LNCaP clone FGC (cell line): ENCODE data around the gene CNGB1.
"Not testable (repeated sequence)": the region's sequence is repeated elsewhere in the genome, so short reads cannot be mapped to it uniquely, and the experiment has no call there.

ENCODE experiments used
- DNase-seq: peaks from one replicate; pipeline ENCODE4 v3.0.0-alpha.2; 2011; ENCODE audit warnings: low read depth
- H3K4me3 ChIP-seq: 2 replicates; pipeline ENCODE4 v1.5.1; 2011; ENCODE audit warnings: mild to moderate bottlenecking, low read depth, low read length, control low read depth
- TF ChIP-seq, protein P1 (sequence below): IDR thresholded peaks from 2 replicates; pipeline ENCODE4 v1.5.1; 2012; ENCODE audit warnings: mild to moderate bottlenecking; ENCODE audit not compliant: control insufficient read depth, insufficient read depth; ENCODE audit errors: extremely low read depth

CNGB1 gene

DNA sequence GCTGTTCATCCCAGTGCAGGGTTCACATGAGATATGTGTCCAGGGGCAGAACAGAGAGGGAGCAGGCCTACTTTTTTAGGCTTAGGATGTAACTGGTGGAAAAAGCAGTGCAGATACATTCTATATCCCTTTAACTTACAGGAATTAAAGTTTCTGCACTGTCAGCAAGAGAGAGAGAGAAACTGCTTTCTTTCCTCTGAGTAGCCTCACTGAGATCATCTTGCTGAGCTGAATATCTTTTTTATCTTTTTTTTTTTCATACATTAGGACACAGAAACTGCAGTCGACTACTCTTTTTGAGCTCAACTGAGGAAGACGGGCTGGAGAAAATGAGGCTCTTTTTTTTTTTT is 50.1 kb downstream of the CNGB1 start:
- TF ChIP-seq, protein P1, sequence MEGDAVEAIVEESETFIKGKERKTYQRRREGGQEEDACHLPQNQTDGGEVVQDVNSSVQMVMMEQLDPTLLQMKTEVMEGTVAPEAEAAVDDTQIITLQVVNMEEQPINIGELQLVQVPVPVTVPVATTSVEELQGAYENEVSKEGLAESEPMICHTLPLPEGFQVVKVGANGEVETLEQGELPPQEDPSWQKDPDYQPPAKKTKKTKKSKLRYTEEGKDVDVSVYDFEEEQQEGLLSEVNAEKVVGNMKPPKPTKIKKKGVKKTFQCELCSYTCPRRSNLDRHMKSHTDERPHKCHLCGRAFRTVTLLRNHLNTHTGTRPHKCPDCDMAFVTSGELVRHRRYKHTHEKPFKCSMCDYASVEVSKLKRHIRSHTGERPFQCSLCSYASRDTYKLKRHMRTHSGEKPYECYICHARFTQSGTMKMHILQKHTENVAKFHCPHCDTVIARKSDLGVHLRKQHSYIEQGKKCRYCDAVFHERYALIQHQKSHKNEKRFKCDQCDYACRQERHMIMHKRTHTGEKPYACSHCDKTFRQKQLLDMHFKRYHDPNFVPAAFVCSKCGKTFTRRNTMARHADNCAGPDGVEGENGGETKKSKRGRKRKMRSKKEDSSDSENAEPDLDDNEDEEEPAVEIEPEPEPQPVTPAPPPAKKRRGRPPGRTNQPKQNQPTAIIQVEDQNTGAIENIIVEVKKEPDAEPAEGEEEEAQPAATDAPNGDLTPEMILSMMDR, result no peak
- H3K4me3 ChIP-seq, result no peak overlapping the region
- no peak for DNase-seq

DNA sequence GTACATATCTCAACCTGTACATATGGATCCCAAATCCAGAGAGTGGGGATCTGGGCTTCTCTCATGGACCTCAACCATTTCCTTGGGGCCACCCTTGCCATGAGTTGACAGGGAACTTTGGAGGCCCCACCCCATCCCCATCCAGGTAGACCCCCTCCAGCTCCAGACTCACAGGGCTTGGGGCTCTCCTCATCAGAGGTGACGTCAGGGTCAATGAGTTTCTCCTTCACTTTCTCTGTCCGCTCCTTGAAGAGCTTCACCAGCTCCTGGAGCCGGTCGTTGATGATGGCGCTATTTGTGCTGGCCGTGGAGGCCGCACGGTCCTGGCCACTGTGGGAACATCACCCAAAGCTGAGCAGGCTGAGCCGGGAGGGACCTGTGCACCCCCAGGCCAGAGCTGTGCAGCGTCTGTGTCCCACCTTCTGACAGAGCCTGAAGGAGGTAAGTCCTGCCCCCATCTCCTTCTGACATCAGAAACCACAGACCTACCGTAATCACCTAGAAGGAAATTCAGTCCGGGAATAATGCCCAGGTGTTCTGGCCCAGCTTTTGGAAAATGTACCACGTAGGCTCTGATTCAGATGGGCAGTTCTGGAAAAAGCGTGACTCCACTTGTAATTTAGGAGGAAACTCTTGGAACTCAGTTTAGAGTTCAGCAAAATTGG is 50.6 kb downstream of the CNGB1 start:
- no peak overlapping the region for H3K4me3 ChIP-seq
- no peak for DNase-seq
- TF ChIP-seq, protein P1, result no peak

DNA sequence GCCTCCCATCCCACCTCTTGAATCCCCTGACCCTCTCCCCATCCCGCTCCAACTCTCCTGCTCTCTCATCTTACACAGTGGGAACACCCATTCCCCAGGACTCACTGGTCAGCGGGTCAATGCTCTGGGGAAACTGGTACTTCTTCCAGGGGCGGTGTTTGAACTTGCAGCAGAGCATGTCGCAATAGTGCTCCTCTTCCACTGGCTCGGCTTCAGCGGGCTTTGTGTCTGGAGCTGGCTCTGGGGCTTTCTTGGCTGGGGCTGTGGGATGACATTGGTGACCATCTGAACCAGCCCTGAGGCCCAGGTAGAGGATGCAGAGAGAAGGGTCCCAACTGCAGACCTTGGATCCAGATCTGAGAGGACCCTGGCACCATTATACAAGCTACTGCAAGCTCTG is 51.9 kb downstream of the CNGB1 start:
- no peak for DNase-seq
- TF ChIP-seq, protein P1, result no peak
- no peak overlapping the region for H3K4me3 ChIP-seq

DNA sequence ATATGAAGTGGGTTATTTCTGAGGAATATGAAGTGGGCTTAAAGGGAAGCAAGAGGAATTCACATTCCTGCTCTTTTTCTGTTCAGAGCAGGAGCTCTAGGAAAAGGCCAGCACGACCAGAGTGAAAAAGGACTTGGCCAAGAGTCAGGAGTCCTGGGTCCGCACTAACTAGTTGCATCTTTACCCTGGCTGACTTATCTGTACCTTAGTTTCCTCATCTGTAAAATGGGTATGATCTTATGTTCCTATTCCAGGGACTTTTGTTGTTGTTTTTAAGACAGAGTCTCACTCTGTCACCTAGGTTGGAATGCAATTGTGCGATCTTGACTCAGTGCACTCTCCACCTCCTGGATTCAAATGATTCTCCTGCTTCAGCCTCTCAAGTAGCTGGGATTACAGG is 52.5 kb downstream of the CNGB1 start:
- no peak overlapping the region for H3K4me3 ChIP-seq
- DNase-seq, result no peak
- TF ChIP-seq, protein P1, result no peak

DNA sequence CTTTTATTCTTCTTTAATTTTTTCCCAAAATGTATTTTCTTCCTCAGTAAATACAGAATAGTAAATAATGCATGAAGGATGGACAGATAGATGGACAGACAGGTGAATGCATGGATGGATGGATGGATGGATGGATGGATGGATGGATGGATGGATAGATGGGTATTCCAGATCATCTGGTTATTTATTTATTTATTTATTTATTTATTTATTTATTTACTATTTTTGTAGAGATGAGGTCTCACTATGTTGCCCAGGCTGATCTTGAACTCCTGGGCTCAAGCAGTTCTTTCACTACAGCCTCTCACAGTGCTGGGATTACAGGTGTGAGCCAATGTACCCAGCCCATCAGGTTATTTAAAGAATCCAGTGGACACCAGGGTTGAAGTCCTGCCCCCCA is 53.0 kb downstream of the CNGB1 start:
- H3K4me3 ChIP-seq, DNase-seq: not testable (repeated sequence)

DNA sequence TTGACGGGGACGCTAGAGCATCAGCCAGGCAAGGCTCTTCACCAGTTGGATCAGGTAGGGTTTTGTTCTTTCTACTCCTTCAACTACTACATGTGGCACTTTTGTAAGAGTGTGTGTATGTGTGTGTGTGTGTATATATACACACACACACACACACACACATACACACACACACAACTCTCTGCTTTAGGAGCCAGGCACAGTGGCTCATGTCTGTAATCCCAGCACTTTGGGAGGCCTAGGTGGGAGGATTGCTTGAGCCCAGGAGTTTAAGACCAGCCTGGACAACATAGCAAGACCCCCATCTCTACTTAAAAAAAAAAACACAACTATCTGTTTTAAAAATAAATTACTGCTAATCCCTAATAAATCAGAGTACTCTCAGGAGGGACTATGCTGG is 53.4 kb downstream of the CNGB1 start:
- not testable (repeated sequence) for DNase-seq, H3K4me3 ChIP-seq

DNA sequence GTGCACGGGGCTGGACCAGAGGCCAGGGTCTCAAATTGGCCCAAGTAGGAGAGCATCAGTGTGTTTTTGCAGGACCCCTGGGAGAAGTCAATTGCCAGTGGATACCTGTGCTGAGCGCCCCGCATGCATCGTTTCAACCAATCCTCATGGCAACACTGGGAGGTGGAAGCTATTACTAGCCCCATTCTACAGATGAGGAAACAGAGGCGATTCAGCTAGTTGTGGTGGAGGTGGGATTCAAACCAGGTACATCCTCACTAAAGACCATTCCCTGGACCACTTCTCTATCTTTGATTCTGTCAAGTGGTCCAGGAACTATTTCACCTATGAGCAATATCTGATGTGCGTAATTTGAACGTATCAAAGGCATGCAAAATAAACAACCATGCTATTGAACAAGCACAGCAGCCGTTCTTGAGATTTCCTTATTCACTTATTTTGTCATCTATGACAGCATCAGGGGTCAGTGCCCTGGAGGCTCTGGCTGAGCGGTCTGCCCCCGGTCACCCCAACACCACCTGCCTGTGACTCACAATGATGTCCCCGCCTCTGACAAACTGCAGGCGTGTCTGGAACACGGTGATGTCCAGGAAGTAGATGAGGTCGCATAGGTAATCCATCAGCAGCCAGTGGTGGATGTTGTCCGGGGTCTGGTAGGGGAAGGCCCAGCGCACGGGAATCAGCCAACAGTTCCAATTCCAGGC is 54.0 kb downstream of the CNGB1 start:
- DNase-seq, result no peak
- TF ChIP-seq, protein P1, result no peak
- no peak overlapping the region for H3K4me3 ChIP-seq

DNA sequence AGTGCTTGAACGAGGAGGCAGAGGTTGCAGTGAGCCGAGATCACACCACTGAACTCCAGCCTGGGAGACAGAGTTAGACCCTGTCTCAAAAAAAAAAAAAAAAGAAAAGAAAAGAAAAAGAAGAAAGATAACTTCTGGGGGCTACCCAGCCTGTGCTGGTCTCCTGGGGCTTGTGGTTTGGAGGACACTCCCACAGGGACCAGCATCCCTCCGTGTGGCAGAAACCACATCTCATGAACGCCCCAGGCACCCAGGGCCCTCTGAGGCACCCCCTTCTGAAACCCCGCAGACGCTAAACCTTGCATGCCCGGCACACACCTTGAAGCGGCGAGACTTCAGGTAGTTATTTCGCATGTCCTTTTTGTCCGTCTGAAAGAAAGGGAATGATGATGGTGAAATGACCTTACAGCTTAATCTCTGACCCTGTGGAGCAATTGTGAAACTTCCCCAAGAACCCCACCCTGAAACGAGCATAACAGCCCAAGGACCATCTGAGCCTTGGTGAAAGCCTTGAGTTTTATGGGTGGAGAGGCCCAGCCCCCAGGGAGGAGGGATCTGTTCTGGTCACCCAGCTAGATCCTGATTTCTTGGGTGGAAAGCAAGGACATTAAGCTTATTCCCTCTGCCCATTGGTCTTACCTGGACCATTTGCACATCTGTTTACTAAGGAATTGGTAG is 55.0 kb downstream of the CNGB1 start:
- no peak overlapping the region for H3K4me3 ChIP-seq
- no peak for DNase-seq
- TF ChIP-seq, protein P1, result no peak
